WERI-Rb-1 (cell line): ENCODE results near the gene ACTG2.

ENCODE experiments used
- DNase-seq: peaks from one replicate; pipeline ENCODE4 v3.0.0-alpha.2; 2020
- H3K27ac ChIP-seq: fragments of 250-450 bp; sonication (Bioruptor Pico); 2 replicates; pipeline ENCODE4 v1.5.1; 2020; ENCODE audit warnings: mild to moderate bottlenecking, moderate library complexity
- H3K27me3 ChIP-seq: fragments of 250-450 bp; sonication (Bioruptor Pico); 2 replicates; pipeline ENCODE4 v1.5.1; 2021; ENCODE audit warnings: mild to moderate bottlenecking, low read depth, moderate library complexity; ENCODE audit not compliant: insufficient read depth, severe bottlenecking
- H3K36me3 ChIP-seq: fragments of 250-450 bp; sonication (Bioruptor Pico); 2 replicates; pipeline ENCODE4 v1.5.1; 2020; ENCODE audit warnings: mild to moderate bottlenecking, moderate library complexity
- H3K4me3 ChIP-seq: 2 replicates; pipeline ENCODE4 v1.5.1; 2011; ENCODE audit warnings: low read depth, mild to moderate bottlenecking, control low read depth, low read length
- H3K9me3 ChIP-seq: fragments of 250-450 bp; sonication (Bioruptor Pico); 2 replicates; pipeline ENCODE4 v1.5.1; 2021; ENCODE audit warnings: mild to moderate bottlenecking, moderate library complexity; ENCODE audit not compliant: severe bottlenecking
- CTCF ChIP-seq: IDR thresholded peaks from 2 replicates; pipeline ENCODE4 v1.5.1; 2011; ENCODE audit warnings: low read depth, mild to moderate bottlenecking, control low read depth, inconsistent platforms, low read length

Gene ACTG2

DNA sequence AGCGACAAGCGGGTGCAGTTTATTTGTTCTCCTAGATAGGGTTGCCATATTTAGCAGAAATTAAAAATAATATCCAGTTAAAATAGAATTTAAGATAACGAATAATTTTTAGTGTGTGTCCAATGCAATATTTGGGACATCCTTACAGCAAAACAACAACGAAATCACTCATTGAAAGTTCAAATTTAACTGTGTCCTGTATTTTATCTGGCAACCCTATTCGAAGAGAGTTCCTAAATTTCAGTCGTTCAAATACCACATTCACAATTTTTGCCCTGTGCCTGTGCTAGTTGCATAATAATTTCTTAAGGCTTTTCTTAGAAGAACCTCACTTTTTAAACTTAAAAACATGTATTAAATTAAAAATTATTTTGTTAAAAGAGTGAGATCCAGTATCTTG, 34.5 kb downstream of the ACTG2 start:
- DNase-seq, result no peak

GRCh38 chr2:73928963-73929347, 36.1 kb downstream of the ACTG2 start:
- Histone ChIP-seq H3K27me3 (no peaks in the 10 kb centered on the region), H3K9me3 (no peaks in the 10 kb centered on the region), H3K4me3 (no peak overlapping the region), H3K36me3 (peaks cover 34% of the 10 kb centered on the region), H3K27ac (no peak overlapping the region)
- no peak for TF ChIP-seq CTCF
- DNase-seq, result no peak

More for the DNA sequence above, 34.5 kb downstream of the ACTG2 start:
- peaks cover 19% of the 10 kb centered on the region for H3K36me3 ChIP-seq
- H3K4me3 ChIP-seq, result peak overlapping the region; percentile 78
- H3K27ac ChIP-seq, result peak overlapping the region; percentile 84
- H3K27me3 ChIP-seq, result no peaks in the 10 kb centered on the region
- H3K9me3 ChIP-seq, result no peaks in the 10 kb centered on the region
- no peak for TF ChIP-seq CTCF

- no peak for TF ChIP-seq CTCF
- Histone ChIP-seq H3K36me3 (peaks cover 45% of the 10 kb centered on the region), H3K4me3 (no peak overlapping the region), H3K9me3 (no peaks in the 10 kb centered on the region), H3K27ac (no peak overlapping the region), H3K27me3 (no peaks in the 10 kb centered on the region)
- DNase-seq, result no peak
These were observed 37.6 kb downstream of the ACTG2 start for GRCh38 chr2:73930386-73930785.

GRCh38 chr2:73931531-73932500, 39.0 kb downstream of the ACTG2 start:
- H3K4me3 ChIP-seq, result no peak overlapping the region
- TF ChIP-seq CTCF, result no peak
- DNase-seq, result no peak
- peaks cover 58% of the 10 kb centered on the region for H3K36me3 ChIP-seq
- H3K27me3 ChIP-seq, result no peaks in the 10 kb centered on the region
- no peak overlapping the region for H3K27ac ChIP-seq
- H3K9me3 ChIP-seq, result no peaks in the 10 kb centered on the region

GRCh38 chr2:73933194-73933593, 40.4 kb downstream of the ACTG2 start:
- Histone ChIP-seq H3K9me3 (no peaks in the 10 kb centered on the region), H3K36me3 (peaks cover 60% of the 10 kb centered on the region), H3K27me3 (no peaks in the 10 kb centered on the region), H3K27ac (no peak overlapping the region), H3K4me3 (no peak overlapping the region)
- no peak for TF ChIP-seq CTCF
- DNase-seq, result no peak
